DMS114 treated with DMSO at 0.1 percent for 48 hours (cell line): ENCODE measurements around the gene CLOCK.

Experiments
- DNase-seq: peaks from one replicate; lab custom pipeline; 2025; ENCODE audit not compliant: unreplicated experiment; lab: John Stamatoyannopoulos, UW

CLOCK gene

DNA sequence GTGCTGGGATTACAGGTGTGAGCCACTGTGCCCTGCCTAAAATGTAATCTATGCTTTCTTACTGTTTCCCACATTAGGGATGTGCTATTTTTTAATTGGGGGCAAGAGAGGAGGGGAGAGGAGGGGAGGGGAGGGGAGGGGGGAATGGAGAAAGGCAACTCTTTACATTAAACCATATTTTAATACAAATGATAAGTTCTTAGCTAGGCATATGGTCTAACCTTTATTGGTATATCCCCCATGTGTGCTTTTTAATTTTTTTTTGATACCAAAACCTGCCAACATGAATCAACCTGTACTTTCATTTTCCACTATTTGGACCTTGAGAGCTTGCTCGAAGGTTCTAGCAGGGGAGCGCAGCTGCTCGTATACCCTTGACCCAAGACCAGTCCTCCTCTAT is 6.4 kb downstream of the CLOCK start:
- DNase-seq, result no peak

DNA sequence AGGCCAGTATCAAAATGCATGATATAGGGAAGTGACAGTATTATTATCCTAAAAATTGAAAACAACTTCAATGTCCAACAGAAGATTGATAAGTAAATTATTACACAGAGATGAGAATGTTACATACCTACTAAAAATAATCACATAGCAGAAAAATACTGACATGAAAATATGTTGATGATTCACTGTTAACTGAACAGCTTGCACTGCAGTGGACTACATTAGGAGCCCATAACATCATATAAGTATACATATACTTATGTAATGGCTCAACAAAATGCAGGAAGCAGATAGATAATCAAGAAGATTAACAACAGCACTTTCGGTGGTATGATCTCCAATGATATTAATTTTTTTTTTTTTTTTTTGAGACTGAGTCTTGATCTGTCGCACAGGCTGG is 7.1 kb downstream of the CLOCK start:
- no peak for DNase-seq

GRCh38 chr4:55538531-55538930 is 8.2 kb downstream of the CLOCK start:
- no peak for DNase-seq

DNA sequence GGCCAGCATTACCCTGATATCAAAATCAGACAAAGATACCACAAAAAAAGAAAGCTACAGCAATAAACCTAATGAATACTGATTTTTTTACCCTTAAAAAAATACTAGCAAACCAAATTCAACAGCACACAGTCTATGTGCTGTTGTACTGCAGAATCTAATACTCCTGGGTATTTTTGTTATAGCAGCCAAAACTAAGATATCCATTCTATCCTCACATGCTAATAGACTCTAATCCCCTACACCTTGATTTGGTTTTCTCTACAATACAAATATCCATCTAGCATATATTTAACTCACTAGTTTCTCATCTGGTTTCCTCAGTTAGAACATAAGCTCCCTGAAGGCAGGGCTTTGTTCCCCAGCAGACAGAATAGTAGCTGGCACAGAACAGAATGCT is 12.4 kb downstream of the CLOCK start:
- DNase-seq, result no peak

GRCh38 chr4:55530691-55531090 is 16.0 kb downstream of the CLOCK start:
- no peak for DNase-seq

- no peak for DNase-seq
Measured at GRCh38 chr4:55530167-55530566, 16.5 kb downstream of the CLOCK start.

DNA sequence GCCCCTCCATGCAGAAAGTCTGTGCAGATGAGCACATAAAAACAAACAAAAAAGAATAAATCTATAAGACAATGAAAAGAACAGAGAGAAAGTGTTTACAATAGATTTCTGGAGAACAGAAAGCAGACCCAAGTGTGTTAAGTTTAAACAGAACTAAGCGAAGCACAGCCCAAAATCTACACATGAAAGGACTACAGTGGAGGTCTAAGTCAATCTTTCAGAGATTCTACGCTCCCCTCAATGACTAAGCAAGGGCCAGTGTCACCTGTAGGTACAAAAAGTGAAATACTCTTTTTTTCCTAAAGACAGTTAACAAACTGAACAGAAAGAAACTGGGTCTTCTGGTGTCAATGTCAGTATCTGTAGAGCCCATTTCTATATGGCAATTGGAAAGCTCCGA is 18.2 kb downstream of the CLOCK start:
- DNase-seq, result no peak

- DNase-seq, result no peak
Measured at GRCh38 chr4:55524844-55525571, 21.7 kb downstream of the CLOCK start.

DNA sequence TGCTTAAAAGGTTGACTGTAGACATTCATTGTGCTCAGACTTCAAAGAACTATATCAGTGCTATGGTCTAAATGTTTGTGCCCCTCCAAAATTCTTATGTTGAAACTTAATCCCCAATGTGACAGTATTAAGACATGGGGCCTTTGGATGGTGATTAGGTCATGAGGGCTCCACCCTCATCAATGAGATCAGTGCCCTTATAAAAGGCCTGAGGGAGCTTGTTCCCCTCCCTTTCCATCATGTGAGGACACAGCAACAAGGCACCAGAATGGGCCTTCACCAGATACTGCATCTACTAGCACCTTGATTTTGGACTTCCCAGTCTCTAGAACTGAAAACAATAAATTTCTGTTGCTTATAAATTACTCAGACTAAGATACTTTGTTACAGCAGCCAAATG is 28.3 kb downstream of the CLOCK start:
- DNase-seq, result no peak

DNA sequence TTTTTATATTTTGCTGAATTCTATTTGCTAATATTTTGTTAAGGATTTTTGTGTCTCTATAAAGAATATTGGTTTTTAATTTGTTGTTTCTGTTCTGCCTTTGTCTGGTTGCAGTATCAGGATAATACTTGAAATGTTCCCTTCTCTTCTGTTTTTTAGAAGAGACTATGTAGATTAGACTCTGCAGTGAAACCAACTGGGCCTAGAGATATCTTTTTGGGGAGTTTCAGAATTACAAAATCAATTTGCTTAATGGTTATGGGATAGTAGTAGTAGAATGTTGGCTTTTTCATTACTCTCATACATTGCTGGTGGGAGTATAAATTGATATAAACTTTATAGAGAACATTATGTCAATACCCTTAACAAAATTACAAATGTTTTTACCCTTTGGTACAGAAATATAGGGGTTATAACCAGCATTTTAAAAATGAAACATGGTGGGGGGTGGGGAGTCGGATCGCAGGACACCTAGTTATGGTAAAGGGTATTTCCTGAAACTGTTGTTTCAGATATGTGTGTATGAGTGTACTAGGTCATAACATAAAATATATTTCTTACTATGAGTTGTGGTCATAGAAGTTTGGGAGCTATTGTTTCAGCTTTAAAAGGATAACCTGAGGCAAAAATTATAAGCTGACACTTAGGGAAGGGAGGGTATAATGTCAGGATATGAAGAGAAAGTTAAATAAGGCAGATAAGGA is 29.0 kb downstream of the CLOCK start:
- DNase-seq, result no peak

- no peak for DNase-seq
Measured at GRCh38 chr4:55512922-55513571, 33.7 kb downstream of the CLOCK start.

- DNase-seq, result no peak
Measured at GRCh38 chr4:55512077-55512476, 34.6 kb downstream of the CLOCK start.

DNA sequence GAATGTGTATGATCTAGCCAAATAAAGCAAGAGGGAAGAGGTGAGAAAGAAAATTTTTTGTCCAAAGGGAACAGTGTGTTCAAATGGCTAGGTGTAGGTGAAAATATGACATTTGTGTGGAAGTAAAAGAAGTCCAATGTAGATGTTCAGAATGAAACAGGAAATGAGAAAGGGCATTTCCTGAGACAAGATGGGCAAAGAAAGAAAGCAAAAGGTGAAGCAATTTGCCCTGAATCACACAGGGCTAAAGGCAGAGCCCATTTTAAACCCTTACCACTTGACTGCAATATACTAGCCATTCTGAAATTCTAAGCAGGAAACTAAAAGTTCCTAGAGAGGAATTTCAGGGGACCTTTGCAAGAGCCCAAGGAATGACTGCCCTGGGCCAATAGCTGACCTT is 36.0 kb downstream of the CLOCK start:
- DNase-seq, result no peak

DNA sequence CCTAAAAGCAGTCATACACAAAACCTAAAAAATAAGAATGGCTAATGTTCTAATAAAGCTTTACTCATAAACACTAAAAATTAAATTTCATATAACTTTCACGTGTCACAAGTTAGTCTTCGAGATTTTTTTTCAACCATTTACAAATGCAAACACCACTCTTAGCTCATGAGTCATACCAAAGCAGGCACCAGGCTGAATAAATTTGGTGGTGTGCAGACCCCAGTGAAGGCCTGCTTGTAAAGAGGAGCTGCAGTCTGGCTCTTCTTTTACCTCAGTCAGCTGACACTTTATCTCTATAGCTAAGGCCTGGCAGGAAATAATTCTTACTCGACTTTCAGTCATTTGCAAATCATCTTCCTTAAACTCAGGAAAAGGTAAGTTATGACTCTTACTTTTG is 37.4 kb downstream of the CLOCK start:
- no peak for DNase-seq

GRCh38 chr4:55507612-55508011 is 39.1 kb downstream of the CLOCK start:
- DNase-seq, result no peak

DNA sequence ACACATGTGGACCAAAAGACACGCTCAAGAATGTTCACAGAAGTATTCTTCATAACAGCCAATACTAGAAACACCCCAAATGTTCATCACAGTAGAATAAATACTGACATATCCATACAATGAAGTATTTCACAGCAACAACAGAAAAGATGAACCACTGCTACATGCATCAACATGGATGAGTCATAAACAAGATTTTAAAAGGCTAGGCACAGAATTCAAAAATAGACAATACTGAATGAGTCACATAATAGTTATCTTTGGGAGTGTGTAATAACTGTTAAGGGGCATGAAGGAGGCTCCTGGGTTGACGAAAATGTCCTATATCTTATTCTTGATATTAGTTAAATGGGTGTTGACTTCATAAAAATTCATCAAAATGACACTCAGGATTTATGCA is 43.5 kb downstream of the CLOCK start:
- no peak for DNase-seq

- DNase-seq, result no peak
Measured at GRCh38 chr4:55500072-55500471, 46.6 kb downstream of the CLOCK start.

DNA sequence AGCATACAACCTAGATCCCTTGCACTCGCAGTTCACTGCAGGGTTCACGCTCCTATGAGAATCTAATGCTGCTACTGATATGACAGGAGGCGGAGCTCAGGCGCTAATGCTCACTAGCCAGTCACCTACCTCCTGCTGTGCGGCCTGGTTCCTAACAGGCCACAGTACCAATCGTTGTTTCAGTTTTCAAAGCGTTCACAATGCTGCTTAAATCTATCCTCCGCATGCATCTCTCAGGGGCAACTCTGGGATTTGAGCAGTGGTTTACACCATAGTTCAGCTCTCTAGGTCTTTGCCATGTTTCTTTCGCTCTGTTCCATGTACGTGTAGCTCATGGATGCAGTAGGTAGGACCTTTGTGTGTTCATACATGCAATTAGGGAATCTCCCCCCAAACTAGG is 47.2 kb downstream of the CLOCK start:
- no peak for DNase-seq

- no peak for DNase-seq
Measured at GRCh38 chr4:55498051-55498450, 48.7 kb downstream of the CLOCK start.

GRCh38 chr4:55491486-55491885 is 55.2 kb downstream of the CLOCK start:
- DNase-seq, result no peak

GRCh38 chr4:55488716-55489115 is 58.0 kb downstream of the CLOCK start:
- DNase-seq, result no peak

DNA sequence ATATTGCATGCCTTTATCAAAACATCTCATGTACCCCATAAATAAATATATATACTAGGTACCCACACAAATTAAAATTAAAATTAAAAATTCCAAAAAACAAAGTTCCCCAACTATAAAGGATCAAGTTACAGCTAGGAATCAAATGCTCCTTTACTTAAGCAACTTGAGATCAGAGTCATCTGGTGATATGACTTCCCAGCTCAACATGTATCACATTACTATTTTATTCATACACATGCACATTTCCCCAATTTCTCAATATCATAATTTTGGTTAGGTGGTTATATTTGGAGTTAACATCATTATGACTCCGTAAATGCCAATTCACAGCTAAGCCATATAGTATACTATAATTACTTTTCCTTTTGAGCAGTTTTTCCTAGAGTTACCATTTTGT is 60.9 kb downstream of the CLOCK start:
- DNase-seq, result no peak
